GM21526 (cell line): Measurements from ENCODE around the gene RAMACL.

Experiments used
- ATAC-seq: cut with Tn5 transposase; IDR thresholded peaks from one replicate; pipeline ENCODE4 v1.9.1; 2021; ENCODE audit warnings: moderate library complexity; ENCODE audit not compliant: unreplicated experiment, low FRiP score

RAMACL gene

DNA sequence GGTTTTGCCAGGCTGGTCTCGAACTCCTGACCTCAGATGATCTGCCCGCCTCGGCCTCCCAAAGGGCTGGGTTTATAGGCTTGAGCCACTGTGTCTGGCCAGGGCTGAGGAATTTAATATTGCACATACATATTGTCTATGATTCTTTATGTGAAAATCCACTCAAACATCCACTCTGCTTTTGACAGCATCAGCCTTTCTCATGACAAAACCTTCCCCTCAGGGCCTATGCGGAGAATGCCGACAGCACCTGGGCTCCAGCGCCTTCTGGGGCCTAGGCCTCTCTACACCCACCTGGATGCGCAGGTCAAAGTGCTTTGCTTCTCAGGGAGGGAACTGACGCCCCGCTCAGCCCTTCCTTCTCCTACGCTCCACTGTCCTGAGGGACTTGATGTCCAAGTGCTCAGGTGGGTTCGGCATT is 5.4 kb downstream of the RAMACL start:
- no peak for ATAC-seq

DNA sequence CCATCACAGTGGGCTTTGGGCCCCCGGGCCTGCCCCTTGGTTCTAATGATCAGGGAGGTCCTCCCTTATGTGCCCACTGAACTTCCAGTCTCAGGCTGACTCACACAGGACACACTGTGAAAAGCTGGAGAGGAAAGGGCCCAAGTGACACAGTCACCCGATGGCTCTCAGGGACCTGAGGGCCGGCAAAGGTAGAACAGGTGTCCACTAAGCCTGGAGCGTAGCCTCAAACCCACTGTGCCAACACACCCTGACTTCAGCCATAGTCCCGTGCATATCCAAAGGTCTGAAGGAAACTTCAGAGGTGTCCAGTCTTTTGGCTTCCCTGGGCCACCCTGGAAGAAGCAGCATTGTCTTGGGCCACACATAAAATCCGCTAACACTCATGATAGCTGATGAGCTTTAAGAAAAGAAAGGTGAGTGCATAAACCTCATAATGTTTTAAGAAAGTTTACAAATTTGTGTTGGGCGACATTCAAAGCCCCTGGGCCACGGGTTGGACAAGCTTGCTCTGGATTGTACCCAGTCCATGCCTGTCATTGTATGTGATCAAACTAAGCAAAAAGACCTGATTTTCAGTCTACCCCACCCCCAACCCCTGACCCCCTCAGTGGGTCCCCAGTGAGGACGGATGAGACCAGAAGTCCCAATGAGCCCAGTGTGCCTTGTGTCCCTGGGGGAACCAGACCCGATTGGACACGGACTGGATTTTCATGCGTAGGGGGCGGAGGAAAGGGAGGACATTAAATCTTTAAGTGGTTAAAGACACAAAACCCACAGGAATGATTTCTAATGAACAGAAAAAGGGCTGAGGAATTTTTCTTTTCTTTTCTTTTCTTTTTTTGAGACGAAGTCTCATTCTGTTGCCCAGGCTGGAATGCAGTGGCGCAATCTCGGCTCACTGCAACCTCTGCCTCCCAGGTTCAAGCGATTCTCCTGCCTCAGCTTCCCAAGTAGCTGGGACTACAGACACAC is 6.1 kb downstream of the RAMACL start:
- ATAC-seq, result no peak

DNA sequence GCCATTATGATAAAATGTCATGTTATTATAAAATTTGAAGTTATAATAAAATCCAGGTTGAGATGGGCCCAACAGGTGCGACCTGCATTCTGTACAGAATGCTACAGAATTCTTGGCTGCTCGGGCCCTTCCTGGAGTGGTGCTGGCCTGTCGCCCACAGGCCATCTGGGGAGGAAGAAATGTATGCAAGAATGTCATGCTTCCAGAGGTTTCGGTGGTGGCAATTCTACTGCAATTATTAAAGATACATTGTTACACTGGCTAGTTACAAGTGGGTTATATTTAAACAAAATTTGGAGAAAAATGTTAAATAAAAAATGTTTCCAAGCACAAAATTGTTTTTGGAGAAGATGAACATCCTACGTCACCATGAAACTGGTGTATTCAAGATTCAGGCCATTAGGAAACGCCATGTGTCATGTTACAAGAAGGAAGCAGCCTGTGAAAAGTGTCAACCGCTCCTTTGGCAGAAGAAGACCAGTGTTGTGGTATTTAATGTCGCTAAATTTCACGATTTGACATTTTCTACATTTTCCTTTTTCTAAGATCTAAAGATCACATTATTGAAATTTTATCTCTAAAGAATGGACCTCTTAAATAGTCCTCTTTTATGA is 7.1 kb downstream of the RAMACL start:
- no peak for ATAC-seq

DNA sequence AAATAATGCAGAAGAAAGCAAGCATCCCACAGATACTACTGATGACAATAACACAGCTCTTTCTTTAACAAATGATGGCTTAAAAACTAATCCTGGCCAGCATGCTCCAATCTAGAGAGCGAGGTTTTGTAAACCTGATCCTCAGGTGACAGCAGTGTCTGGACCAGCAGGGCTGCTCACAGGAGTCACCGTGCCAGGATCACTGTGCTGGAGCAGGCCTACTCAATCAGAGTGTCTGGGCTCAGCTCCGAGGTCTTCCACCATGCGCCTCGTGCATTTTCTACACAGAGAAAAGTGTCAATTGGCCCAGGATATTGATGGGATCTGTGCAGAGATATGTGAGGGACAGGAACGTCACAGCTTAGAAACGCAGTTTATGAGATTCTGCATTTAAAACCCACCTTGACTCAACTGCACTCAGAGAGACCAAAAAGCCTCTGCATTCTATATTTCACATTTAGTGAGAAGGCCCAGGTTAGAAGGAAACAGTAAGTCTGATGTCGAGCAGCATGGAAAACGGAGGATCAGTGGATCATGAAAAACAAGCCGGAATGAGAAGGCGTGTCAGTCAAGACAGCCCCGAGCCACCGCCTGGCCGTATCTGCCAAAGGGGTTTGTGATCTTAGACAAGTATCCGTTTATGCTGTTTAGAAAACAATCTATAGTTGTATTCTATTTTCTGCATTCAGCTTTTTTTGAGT is 7.8 kb downstream of the RAMACL start:
- ATAC-seq, result no peak

DNA sequence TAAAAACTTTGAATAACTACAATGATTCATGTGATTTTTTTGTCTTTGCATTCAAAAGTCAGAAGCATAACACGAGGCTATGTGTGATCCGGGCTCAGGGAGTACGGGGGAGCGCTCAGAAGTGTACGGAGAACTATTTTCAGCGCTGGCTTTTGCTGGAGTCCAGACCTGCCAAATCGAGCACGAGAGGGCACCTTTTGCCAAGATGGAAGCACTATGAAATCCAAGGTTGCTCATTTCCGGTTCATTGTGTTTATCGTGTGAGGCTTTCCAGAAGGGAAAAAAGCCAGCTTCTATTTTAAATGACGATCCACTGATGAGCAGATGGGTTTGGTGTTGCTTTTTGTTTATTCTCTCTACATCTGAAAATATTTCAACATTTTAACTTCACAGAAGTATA is 11.3 kb downstream of the RAMACL start:
- ATAC-seq, result no peak

DNA sequence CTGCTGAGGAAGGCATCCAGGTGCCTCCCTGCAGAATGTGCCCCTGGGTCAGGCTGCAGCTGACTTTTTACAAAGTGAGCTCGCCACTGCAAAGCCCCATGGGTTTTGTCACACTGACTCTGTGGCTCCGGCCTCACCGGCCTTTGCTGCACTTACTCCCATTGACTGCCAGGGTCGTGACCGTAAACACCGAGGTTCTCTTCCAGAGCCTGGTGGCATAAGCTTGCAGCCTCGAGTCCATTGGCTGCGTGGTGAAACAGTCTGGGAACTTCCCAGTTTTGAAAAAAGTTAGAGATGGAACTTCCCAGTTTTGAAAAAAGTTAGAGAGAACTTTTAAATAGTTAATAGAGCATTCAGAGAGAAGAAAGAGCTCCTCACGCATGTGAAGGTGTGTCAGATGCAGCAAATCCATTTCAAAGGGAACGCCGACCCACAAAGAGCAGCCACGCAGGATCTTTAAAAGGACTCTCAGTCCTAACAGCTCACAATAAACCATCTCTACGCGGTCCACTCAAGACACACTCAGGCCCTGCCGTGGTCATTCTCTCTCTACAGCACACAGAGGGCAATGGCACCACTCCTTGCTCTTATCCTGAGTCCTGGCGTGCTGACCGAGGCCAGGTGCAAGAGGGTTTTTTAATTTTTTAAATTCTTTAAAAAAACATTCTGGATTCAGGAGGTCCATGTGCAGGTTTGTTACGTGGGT is 12.8 kb downstream of the RAMACL start:
- ATAC-seq, result no peak

DNA sequence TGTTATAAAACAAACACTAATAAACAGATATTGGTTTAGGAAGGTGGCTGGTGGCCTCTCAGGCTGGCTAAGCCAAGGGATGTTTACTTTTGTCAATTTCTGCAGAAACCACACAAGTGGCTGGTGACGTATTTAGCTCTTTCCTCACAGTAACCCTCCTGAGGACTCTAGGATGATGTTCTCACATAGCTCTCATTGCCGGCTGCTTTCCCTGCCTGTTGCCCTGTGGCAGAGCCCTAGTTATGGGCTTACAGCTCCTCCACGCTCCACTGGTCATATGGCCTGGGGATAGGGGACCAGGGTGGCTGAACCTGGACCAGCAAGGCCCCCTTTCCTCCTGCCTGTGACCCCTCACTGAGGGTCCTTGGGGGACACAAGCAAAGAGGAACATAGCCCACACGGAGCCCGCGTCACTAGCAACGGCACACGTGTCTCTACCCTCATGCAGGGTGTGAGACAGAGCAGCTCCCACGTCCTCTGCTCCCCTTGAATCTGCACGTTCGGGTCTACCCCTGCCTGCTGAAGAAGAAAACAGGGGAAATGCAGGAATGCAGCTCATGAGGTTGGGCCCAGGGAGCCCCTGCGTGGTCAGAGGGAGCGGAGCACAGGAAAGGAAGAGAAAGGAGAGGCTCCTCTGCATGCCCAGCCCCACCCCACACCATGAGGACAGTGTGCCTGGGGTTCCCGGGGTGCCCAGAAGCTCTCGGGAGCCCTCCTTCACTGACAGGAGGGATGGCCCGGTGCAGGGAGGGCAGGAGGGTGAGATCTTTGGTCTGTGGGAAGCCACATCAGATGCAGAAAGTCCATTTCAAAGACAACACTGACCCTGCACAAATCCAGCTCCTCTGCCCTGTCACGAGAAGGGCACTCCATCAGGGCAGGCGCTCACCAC is 13.9 kb downstream of the RAMACL start:
- no peak for ATAC-seq

DNA sequence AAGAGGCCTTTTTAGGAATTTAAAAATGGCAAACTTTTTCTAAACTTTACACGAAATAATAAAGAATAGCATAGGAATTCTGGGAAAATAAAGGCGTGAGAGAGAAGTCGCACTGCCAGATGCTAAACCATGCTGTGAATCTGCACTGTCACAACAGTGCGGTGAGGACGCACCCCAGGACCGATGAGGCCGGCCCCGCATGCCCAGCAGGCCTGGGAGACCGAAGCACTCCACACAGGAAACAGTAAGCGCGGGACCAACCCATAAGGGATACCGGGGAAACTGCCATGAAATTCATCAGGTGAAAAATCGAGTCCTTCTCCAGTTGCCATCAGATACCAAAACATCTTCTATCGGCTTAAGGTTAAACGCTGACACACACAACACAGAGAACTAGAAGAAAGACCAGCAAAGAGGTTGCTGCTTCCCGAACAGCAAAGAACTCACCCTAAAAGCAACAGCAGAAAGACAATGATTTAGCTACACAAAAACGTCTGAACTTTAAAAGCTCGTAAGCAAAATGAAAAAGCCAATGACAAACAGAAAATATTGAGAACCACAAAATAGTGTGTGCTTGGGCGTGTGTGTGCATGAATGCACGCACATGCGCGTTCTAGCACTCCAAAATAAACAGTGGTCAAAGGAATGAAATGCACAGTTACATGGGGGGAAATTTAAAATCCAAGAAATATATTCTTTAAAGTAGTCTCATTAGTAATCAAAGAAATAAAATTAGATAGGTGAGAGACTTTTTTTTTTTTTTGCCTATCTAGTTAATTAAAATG is 15.4 kb downstream of the RAMACL start:
- no peak for ATAC-seq

DNA sequence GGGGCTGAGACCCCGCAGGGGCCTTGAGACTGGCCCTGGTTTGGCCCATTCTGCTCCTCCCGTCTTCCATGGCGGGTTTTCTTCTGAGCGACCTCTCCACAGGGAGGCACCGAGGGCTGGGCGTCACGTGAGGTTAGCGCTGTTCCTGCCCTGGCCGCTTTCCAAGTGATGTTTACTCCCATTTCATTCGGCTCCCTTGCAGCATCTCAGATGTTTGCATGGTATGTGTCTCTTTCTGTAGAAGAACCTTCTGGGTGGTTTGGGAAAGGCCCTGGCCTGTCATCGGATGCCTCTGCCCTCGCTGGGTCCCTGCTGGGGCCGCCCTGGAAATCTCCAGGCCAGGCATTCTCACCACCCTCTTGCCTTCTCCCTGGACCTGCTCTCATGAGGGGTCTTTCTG is 17.3 kb downstream of the RAMACL start:
- no peak for ATAC-seq

DNA sequence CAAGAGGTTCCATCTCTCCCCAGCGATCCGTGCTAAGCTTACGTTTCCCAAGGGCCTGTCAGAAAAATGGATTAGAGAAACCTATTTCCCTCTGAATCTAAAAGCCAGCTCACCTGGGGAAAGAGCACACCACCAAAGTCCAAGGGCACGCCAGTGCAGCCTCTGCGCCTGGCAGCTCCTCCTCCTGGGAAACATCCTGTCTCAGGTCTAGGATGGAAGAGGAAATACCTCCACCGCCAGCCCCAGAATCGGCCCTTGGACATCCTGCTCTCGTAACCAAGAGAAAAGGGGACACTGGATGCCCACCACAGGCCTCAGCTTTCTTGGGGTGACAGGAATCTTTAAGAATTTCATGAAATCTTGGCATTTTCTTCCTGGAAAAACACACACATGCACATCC is 18.7 kb downstream of the RAMACL start:
- ATAC-seq, result no peak

DNA sequence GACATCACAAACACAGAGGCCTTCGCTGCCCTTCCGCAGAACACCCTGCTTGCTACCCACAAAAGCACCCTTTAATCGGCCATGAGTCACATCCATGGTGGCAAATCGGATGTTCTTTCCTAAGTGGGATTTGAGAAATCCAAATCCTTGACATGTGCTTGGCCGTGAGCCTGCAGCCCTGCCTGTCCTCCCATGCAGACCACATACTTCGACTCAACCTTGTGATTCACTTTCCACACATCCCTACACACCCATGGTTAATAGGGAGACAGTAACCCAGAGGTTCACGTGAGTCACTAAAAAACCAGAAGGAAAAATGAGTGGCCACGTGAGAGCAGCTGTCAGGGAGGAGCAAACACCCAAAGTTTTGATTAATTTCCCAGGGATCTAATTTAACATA is 19.4 kb downstream of the RAMACL start:
- ATAC-seq, result no peak

DNA sequence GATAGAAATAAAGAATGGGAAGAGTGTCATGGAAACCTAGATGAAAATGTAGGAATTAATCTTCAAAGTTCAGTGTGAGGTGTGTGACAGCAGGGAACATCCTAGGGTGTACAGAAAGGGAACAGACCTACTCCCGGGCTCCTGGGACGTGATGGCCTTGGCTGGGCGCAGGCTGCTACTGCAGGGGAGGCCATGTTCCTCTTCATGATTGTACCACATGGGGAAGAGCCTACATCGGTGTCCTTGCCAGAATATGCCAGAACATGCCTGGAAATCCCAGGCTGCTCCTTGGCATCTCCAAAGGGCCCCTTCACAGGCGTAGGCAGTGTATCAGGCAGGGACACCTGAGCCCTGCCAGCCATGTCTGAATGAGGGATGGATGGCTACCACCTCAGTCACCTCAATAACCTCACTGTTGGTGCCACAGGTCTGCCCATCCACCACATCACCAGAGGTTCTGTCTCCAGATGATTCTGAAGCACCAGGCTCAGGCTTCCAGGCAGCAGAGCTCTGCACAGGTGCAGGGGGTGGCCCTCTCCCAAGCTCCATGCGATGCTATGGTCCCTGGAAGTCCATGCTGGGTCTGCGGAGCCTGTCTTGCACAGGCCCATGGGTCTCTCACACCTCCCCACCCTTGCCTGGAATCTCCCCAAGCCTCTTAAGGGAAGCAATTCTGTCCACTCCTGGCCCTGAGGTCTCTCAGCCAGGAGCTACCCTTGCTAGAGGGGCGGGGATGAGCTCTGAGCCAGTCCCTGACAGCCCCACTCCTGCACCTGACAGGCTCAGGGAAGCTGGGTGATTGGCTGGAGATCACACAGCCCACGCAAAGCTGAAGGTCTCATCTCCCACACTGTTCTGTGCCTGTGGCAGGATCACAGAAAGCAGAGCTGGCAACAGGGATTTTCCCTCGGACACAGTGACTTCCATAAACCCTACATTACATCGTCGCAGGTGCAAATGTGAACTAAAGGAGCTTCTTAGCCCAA is 20.2 kb downstream of the RAMACL start:
- ATAC-seq, result no peak

DNA sequence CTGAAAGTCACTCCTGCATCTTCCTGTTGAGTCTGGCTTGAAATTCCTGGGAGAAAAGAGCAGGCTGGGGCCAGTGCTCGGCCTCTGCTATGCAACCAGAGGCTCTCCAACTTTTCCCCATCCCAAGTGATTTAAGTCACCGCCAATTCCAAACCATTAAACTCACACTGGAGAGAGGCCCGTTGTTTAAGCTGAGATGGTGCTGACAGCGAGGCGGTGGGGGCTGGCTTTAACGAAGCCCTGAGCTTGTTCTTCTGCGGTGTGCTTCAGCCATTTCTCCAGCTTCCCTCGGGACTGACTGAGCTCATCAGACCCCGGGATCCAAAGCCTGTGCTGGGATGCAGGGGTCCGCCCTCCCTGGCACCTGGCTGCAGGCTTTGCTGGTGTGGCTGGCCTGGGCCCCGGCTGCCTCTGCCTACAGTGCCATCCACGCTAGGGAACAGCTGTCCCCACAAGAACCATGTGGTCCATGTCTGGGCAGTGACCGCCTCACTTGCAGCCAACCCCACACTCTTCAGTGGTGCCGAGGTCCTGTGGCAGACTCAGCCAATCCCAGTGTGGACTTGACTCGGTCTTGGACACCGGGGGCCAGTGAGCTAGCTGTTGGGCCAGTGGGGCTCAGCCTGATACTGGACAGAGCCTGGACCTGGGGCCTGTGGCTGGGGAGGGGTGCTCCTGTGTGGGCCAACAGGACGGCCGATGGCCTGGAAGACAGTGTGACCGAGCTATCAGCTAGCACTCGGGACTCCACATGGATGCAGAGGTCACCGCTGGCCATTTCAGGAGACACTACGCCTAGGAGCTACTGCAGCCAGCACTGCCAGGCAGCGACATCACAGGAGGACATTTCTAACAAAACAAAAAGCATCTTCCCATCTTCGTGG is 21.2 kb downstream of the RAMACL start:
- ATAC-seq, result no peak

DNA sequence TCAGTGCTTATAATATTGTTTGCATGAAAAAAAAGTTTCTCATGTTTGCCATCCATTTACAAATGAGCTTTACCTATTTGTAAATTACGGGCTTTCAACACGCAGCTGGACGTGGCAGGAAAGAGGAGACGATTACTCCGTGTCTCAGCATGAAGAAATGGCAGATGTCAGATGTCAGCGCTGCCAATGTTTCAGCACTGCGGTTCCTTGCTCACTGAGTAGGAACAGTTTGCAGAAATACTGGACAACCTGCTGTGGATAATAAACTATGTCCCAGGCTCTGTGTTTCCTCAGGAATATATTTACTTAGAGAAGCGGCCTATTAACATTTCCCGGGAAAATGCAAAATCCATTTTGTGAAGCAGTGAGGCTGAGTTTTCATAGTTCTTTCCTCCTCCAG is 22.7 kb downstream of the RAMACL start:
- no peak for ATAC-seq

DNA sequence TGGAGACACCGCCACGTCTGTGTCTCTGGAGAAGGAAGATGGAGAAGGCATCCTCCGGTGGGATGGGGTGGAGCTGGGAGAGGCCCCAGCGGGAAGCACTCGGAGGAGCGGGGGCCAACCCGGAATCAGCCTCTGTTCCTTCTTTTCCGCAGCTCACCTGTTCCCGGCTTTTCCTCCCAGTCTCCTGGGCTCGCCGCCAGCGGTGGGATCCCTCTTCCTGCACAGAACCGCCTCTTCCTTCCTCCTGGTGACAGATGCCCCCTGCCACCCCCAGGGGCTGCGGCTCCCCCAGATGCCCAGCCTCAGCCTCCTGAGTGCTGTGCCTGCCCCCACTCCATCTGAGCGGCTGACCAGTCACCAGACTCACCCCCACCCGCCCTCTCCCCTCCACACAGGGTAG is 23.3 kb downstream of the RAMACL start:
- no peak for ATAC-seq

DNA sequence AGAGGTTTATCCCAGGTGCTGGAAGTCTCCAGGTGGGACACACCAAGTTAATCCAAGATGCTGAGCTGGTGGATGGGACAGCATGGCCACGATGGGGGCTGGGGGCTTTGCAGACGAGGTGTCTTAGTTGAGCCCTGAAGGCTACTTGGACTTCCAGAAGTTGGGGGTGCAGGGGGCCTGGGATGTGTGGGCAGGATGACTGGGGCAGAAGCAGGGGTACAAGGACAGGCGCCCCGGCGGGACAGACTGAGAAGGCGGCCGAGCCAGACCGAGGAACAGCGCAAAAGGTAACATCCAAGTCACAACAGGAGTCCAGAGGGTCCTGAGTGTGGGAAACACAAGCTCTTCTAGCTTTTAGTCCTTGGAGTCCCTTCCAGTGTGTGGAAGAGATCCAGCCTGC is 23.8 kb downstream of the RAMACL start:
- ATAC-seq, result no peak

DNA sequence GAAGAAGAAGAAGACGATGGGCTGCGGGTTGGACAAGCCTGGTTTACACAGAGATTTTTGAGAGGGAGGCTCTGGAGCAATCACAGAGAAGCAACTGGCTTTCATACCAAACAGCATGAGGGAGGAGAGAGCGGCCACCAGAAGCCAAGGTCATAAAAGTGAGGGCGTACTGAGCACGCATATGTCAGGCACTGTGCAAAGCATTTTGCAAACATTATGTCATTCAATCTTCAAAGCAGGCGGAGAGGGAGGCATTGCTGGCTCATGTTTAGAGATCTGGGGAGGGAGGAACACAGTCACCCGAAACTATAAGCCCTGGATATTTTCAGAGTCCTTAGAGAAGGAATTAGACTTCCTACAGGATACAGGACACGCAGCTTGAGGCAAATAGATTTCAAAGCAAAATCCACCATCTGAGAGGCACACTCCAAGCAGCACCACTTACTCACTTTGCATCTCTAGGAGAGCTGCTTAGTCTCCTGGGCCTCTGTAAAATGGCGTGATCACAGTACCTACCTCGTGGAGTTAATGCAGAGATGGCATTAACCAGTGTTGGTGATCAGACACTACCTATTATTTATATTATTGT is 24.6 kb downstream of the RAMACL start:
- ATAC-seq, result no peak
